ENCODE results near the gene HOXD4. TPM values are rescaled to one million over a fixed set of nuclear protein-coding genes. Genes with fewer than 3 reads are reported as not detected.

HOXD4 gene
- total and polyA plus RNA-seq, 2 of the 4 experiments (the other 2 are of a cell fraction): not detected

GRCh38 chr2:176158186-176158591, 6.8 kb downstream of the HOXD4 start:
- Histone ChIP-seq H2BK120ac (ENCODE audit: low read depth, low read length) (no peak overlapping the region), H3K56ac (ENCODE audit: extremely low read depth, insufficient read depth, low read length) (no peak overlapping the region), H3K9ac (ENCODE audit: low read depth, low read length) (no peak overlapping the region), H3K4me3 (ENCODE audit: insufficient read depth, low read depth, low read length) (no peak overlapping the region), H3K9me3 (ENCODE audit: control insufficient read depth, insufficient read depth, low read length) (peaks cover 17% of the 10 kb centered on the region), H4K91ac (ENCODE audit: insufficient read depth, low read depth, low read length) (no peak overlapping the region), H3K18ac (ENCODE audit: low read depth, low read length) (no peak overlapping the region), H3K4me1 (ENCODE audit: control insufficient read depth, insufficient read depth, low read length) (no peaks in the 10 kb centered on the region), H4K20me1 (ENCODE audit: insufficient read depth, low read length) (no peaks in the 10 kb centered on the region), H2BK20ac (ENCODE audit: low read depth, low read length) (no peak overlapping the region), H4K5ac (ENCODE audit: low read depth, low read length) (no peak overlapping the region), H3K27ac (ENCODE audit: insufficient read depth, low read length) (no peak overlapping the region), H2AK5ac (ENCODE audit: low read depth, low read length) (no peak overlapping the region), H3K23ac (ENCODE audit: low read depth, low read length) (no peak overlapping the region), H3K4me2 (ENCODE audit: low read depth, low read length) (no peak overlapping the region; the same call in 1 of the 2 replicates), H3K14ac (replicated peaks; ENCODE audit: low read depth, low read length) (no peak overlapping the region), H3K4ac (ENCODE audit: low read depth, low read length) (no peak overlapping the region), H2BK15ac (ENCODE audit: low read depth, low read length) (no peak overlapping the region), H3K79me1 (ENCODE audit: low read depth in 1 of 2, low read length in 2 of 2) (no peaks in the 10 kb centered on the region), H2AFZ (replicated peaks; ENCODE audit: low read length, poor library complexity) (no peak overlapping the region), H2AK9ac (replicated peaks; ENCODE audit: low read depth, low read length, poor library complexity) (no peak overlapping the region), H3K9me1 (ENCODE audit: insufficient read depth, low read length) (no peaks in the 10 kb centered on the region), H4K8ac (ENCODE audit: low read depth in 2 of 2, low read length in 2 of 2) (no peak overlapping the region), H2BK5ac (ENCODE audit: low read depth, low read length, poor library complexity, severe bottlenecking) (no peak overlapping the region), H3K36me3 (ENCODE audit: control insufficient read depth, insufficient read depth, low read length) (no peaks in the 10 kb centered on the region), H3K27me3 (ENCODE audit: control insufficient read depth, insufficient read depth, low read length) (peaks cover 93% of the 10 kb centered on the region)
- in situ Hi-C loops (cut with MboI; ENCODE audit: low sequenced_read_pairs): no loop called here
- DNase-seq: no peak
- WGBS, 2 experiments (ENCODE audit: extremely low coverage in 2 of 2, insufficient read length in 1 of 2): no CpG with 5 or more reads among the region's 22 CpGs
- no peak for ATAC-seq (ENCODE audit: low read depth)
- no peak for TF ChIP-seq USF2 (IDR thresholded peaks at IDR 0.05; ENCODE audit: low read depth, low read length)
- TF ChIP-seq SMC3 (IDR thresholded peaks at IDR 0.05; ENCODE audit: low read depth, low read length): no peak
- TF ChIP-seq CTCF (conservative IDR thresholded peaks at IDR 0.05; ENCODE audit: low read depth, low read length): no peak
- no peak for TF ChIP-seq POLR2A (IDR thresholded peaks at IDR 0.05; ENCODE audit: low read depth, low read length)
- no peak for TF ChIP-seq ELK1 (IDR thresholded peaks at IDR 0.05; ENCODE audit: borderline replicate concordance, low read depth, low read length)
- TF ChIP-seq RAD21 (IDR thresholded peaks at IDR 0.05; ENCODE audit: low read length): no peak
- dilution Hi-C loops (cut with HindIII; ENCODE audit: low sequenced_read_pairs, unreplicated experiment): no loop called here
- intact Hi-C loops (cut with micrococcal nuclease): no loop called here
- BruUV-seq (replicated peaks): no TSS peak
- POLR2A ChIA-PET (ENCODE audit: unreplicated experiment): no interaction called here
- CTCF ChIA-PET: interaction anchor here (0.7 kb wide), 1 partner anchor 453 kb away, joined by 3 read pairs; no protein-coding TSS in a partner anchor
